NCI-H146 (cell line): Measurements from ENCODE around the gene TEAD1.

Experiments used
- DNase-seq: peaks from one replicate; lab custom pipeline; 2025; lab: John Stamatoyannopoulos, UW

TEAD1 gene

GRCh38 chr11:12673924-12674570 lies at the start of gene TEAD1:
TEAD1 (plus strand) TSS chr11:12674421.
- DNase-seq: peak; percentile 91

GRCh38 chr11:12624595-12624994 lies 49.6 kb upstream of the TEAD1 start:
- no peak for DNase-seq

- no peak for DNase-seq
These were observed 48.7 kb upstream of the TEAD1 start for GRCh38 chr11:12625438-12626071.

GRCh38 chr11:12626616-12627015 lies 47.6 kb upstream of the TEAD1 start:
- no peak for DNase-seq

GRCh38 chr11:12628314-12628713 lies 45.9 kb upstream of the TEAD1 start:
- DNase-seq: no peak

- no peak for DNase-seq
These were observed 44.5 kb upstream of the TEAD1 start for GRCh38 chr11:12629601-12630313.

GRCh38 chr11:12631651-12632050 lies 42.6 kb upstream of the TEAD1 start:
- no peak for DNase-seq

GRCh38 chr11:12634329-12634728 lies 39.9 kb upstream of the TEAD1 start:
- DNase-seq: no peak

GRCh38 chr11:12636871-12637410 lies 37.3 kb upstream of the TEAD1 start:
- DNase-seq: no peak

- DNase-seq: no peak
These were observed 34.8 kb upstream of the TEAD1 start for GRCh38 chr11:12639388-12639787.

GRCh38 chr11:12640355-12640754 lies 33.9 kb upstream of the TEAD1 start:
- DNase-seq: no peak

GRCh38 chr11:12640926-12641849 lies 33.0 kb upstream of the TEAD1 start:
- no peak for DNase-seq

GRCh38 chr11:12642040-12642439 lies 32.2 kb upstream of the TEAD1 start:
- DNase-seq: no peak

- DNase-seq: no peak
These were observed 31.3 kb upstream of the TEAD1 start for GRCh38 chr11:12642806-12643428.

GRCh38 chr11:12646478-12646877 lies 27.7 kb upstream of the TEAD1 start:
- DNase-seq: no peak

- no peak for DNase-seq
These were observed 20.5 kb upstream of the TEAD1 start for GRCh38 chr11:12653729-12654128.

GRCh38 chr11:12655842-12656241 lies 18.4 kb upstream of the TEAD1 start:
- DNase-seq: no peak

- no peak for DNase-seq
These were observed 16.9 kb upstream of the TEAD1 start for GRCh38 chr11:12657336-12657735.

GRCh38 chr11:12657981-12658380 lies 16.2 kb upstream of the TEAD1 start:
- DNase-seq: no peak

GRCh38 chr11:12662101-12662689 lies 12.0 kb upstream of the TEAD1 start:
- no peak for DNase-seq

- no peak for DNase-seq
These were observed 9.8 kb upstream of the TEAD1 start for GRCh38 chr11:12664385-12664784.
